Mesendoderm (in vitro differentiated cells): ENCODE results near the gene MARK1.

Source experiments
- DNase-seq: peaks from one replicate; pipeline ENCODE4 v3.0.0; 2013
- H2AK5ac ChIP-seq: 2 replicates; pipeline ENCODE4 v1.6.1; 2013; ENCODE audit warnings: low read length, inconsistent platforms
- H2BK120ac ChIP-seq: 2 replicates; pipeline ENCODE4 v1.6.1; 2013; ENCODE audit warnings: low read depth, mild to moderate bottlenecking, low read length, moderate library complexity, mixed read lengths
- H2BK15ac ChIP-seq: replicated peaks from 2 replicates; pipeline ENCODE4 v1.6.1; 2013; ENCODE audit warnings: low read depth, mild to moderate bottlenecking, moderate library complexity
- H2BK5ac ChIP-seq: 2 replicates; pipeline ENCODE4 v1.6.1; 2013; ENCODE audit warnings: low read length, inconsistent platforms
- H3K18ac ChIP-seq: 2 replicates; pipeline ENCODE4 v1.6.1; 2013; ENCODE audit warnings: mild to moderate bottlenecking, low read length, mixed read lengths
- H3K23ac ChIP-seq: one replicate; pipeline ENCODE4 v1.6.1; 2013; ENCODE audit warnings: low read length
- H3K27ac ChIP-seq: 2 replicates; pipeline ENCODE4 v1.5.1; 2013; ENCODE audit warnings: low read depth, mild to moderate bottlenecking, inconsistent platforms, low read length, moderate library complexity
- H3K27me3 ChIP-seq: 2 replicates; pipeline ENCODE4 v1.6.1; 2013; ENCODE audit warnings: low read length, control low read depth, mild to moderate bottlenecking, inconsistent platforms; ENCODE audit not compliant: insufficient read depth, poor library complexity
- H3K36me3 ChIP-seq: 2 replicates; pipeline ENCODE4 v1.6.1; 2013; ENCODE audit warnings: low read length, inconsistent platforms; ENCODE audit not compliant: control insufficient read depth, insufficient read depth
- H3K4ac ChIP-seq: one replicate; pipeline ENCODE4 v1.6.1; 2013; ENCODE audit warnings: low read depth, mild to moderate bottlenecking, low read length, moderate library complexity
- H3K4me1 ChIP-seq: 2 replicates; pipeline ENCODE4 v1.6.1; 2013; ENCODE audit warnings: low read depth, low read length, inconsistent platforms; ENCODE audit not compliant: control insufficient read depth
- H3K4me2 ChIP-seq: 2 replicates; pipeline ENCODE4 v1.6.1; 2013; ENCODE audit warnings: low read length
- H3K4me3 ChIP-seq: 2 replicates; pipeline ENCODE4 v1.5.1; 2013; ENCODE audit warnings: mild to moderate bottlenecking, low read length
- H3K56ac ChIP-seq: one replicate; pipeline ENCODE4 v1.6.1; 2013; ENCODE audit warnings: low read length
- H3K79me1 ChIP-seq: 2 replicates; pipeline ENCODE4 v1.6.1; 2013; ENCODE audit warnings: low read length, inconsistent platforms
- H3K79me2 ChIP-seq: 2 replicates; pipeline ENCODE4 v1.6.1; 2013; ENCODE audit warnings: mild to moderate bottlenecking, low read length; ENCODE audit not compliant: control insufficient read depth, insufficient read depth
- H3K9ac ChIP-seq: 2 replicates; pipeline ENCODE4 v1.6.1; 2013; ENCODE audit warnings: low read length, inconsistent platforms
- H4K5ac ChIP-seq: one replicate; pipeline ENCODE4 v1.6.1; 2013; ENCODE audit warnings: low read length
- H4K8ac ChIP-seq: one replicate; pipeline ENCODE4 v1.6.1; 2013; ENCODE audit warnings: low read depth, mild to moderate bottlenecking, control low read depth, low read length, moderate library complexity
- WGBS: extraction: QIAGEN DNeasy Blood & Tissue Kit; methylation state at CpG from one replicate; pipeline ENCODE4 v1.1.7; 2013; ENCODE audit warnings: low lambda C conversion rate, missing lambda C conversion rate; ENCODE audit not compliant: insufficient coverage; ENCODE audit errors: extremely low coverage; 5-methylcytosine and 5-hydroxymethylcytosine counted together

The MARK1 gene

GRCh38 chr1:220655961-220656740 lies 128.2 kb downstream of the MARK1 start:
- no peaks in the 10 kb centered on the region for H3K27me3 ChIP-seq
- no peaks in the 10 kb centered on the region for H3K36me3 ChIP-seq
- H3K79me2 ChIP-seq: no peaks in the 10 kb centered on the region
- H3K23ac ChIP-seq: no peak overlapping the region
- no peak overlapping the region for H2BK120ac ChIP-seq
- no peak overlapping the region for H3K4me3 ChIP-seq
- H3K79me1 ChIP-seq: no peaks in the 10 kb centered on the region
- no peak overlapping the region for H4K8ac ChIP-seq
- no peak overlapping the region for H3K18ac ChIP-seq
- no peak overlapping the region for H3K9ac ChIP-seq
- no peak overlapping the region for H3K27ac ChIP-seq
- no peak overlapping the region for H3K56ac ChIP-seq
- H2AK5ac ChIP-seq: no peak overlapping the region
- no peak for DNase-seq
- H3K4ac ChIP-seq: no peak overlapping the region
- H2BK15ac ChIP-seq: no peak overlapping the region
- no peak overlapping the region for H4K5ac ChIP-seq
- H2BK5ac ChIP-seq: no peak overlapping the region
- H3K4me1 ChIP-seq: no peaks in the 10 kb centered on the region
- no peak overlapping the region for H3K4me2 ChIP-seq

GRCh38 chr1:220666349-220666748 lies 138.4 kb downstream of the MARK1 start:
- Histone ChIP-seq H3K18ac (no peak overlapping the region), H3K79me2 (no peaks in the 10 kb centered on the region), H3K4me2 (no peak overlapping the region), H3K4ac (no peak overlapping the region), H3K23ac (no peak overlapping the region), H3K56ac (no peak overlapping the region), H3K79me1 (no peaks in the 10 kb centered on the region), H3K27me3 (no peaks in the 10 kb centered on the region), H2AK5ac (no peak overlapping the region), H2BK5ac (no peak overlapping the region), H2BK15ac (no peak overlapping the region), H4K5ac (no peak overlapping the region), H3K4me1 (no peaks in the 10 kb centered on the region), H3K9ac (no peak overlapping the region), H2BK120ac (no peak overlapping the region), H3K27ac (no peak overlapping the region), H3K36me3 (no peaks in the 10 kb centered on the region), H3K4me3 (no peak overlapping the region), H4K8ac (no peak overlapping the region)
- no CpG with 5 or more reads among the region's 3 CpGs for WGBS
- no peak for DNase-seq

GRCh38 chr1:220669005-220669404 lies 141.1 kb downstream of the MARK1 start:
- Histone ChIP-seq H2BK120ac (no peak overlapping the region), H3K79me1 (no peaks in the 10 kb centered on the region), H3K4ac (no peak overlapping the region), H3K27me3 (no peaks in the 10 kb centered on the region), H4K8ac (no peak overlapping the region), H2BK15ac (no peak overlapping the region), H3K18ac (no peak overlapping the region), H3K79me2 (no peaks in the 10 kb centered on the region), H3K4me2 (no peak overlapping the region), H3K4me3 (no peak overlapping the region), H2BK5ac (no peak overlapping the region), H3K36me3 (no peaks in the 10 kb centered on the region), H3K23ac (no peak overlapping the region), H4K5ac (no peak overlapping the region), H2AK5ac (no peak overlapping the region), H3K4me1 (no peaks in the 10 kb centered on the region), H3K9ac (no peak overlapping the region), H3K56ac (no peak overlapping the region), H3K27ac (no peak overlapping the region)
- no CpG with 5 or more reads among the region's 1 CpG for WGBS
- no peak for DNase-seq

GRCh38 chr1:220670365-220670764 lies 142.4 kb downstream of the MARK1 start:
- Histone ChIP-seq H2AK5ac (no peak overlapping the region), H3K9ac (no peak overlapping the region), H3K79me1 (no peaks in the 10 kb centered on the region), H2BK15ac (no peak overlapping the region), H2BK120ac (no peak overlapping the region), H3K4ac (no peak overlapping the region), H2BK5ac (no peak overlapping the region), H4K8ac (no peak overlapping the region), H3K27ac (no peak overlapping the region), H3K4me1 (no peaks in the 10 kb centered on the region), H3K4me2 (no peak overlapping the region), H4K5ac (no peak overlapping the region), H3K27me3 (no peaks in the 10 kb centered on the region), H3K56ac (no peak overlapping the region), H3K36me3 (no peaks in the 10 kb centered on the region), H3K79me2 (no peaks in the 10 kb centered on the region), H3K23ac (no peak overlapping the region), H3K4me3 (no peak overlapping the region), H3K18ac (no peak overlapping the region)
- no peak for DNase-seq

- H3K23ac ChIP-seq: no peak overlapping the region
- H3K18ac ChIP-seq: no peak overlapping the region
- no peak overlapping the region for H2BK5ac ChIP-seq
- no peaks in the 10 kb centered on the region for H3K4me1 ChIP-seq
- no peak overlapping the region for H3K4me3 ChIP-seq
- H3K4me2 ChIP-seq: no peak overlapping the region
- no peaks in the 10 kb centered on the region for H3K36me3 ChIP-seq
- H2BK15ac ChIP-seq: no peak overlapping the region
- no peak for DNase-seq
- no CpG with 5 or more reads among the region's 1 CpG for WGBS
- H3K27ac ChIP-seq: no peak overlapping the region
- no peak overlapping the region for H3K4ac ChIP-seq
- H4K8ac ChIP-seq: no peak overlapping the region
- no peaks in the 10 kb centered on the region for H3K79me2 ChIP-seq
- H3K27me3 ChIP-seq: no peaks in the 10 kb centered on the region
- no peak overlapping the region for H3K56ac ChIP-seq
- H2AK5ac ChIP-seq: no peak overlapping the region
- H4K5ac ChIP-seq: no peak overlapping the region
- no peak overlapping the region for H3K9ac ChIP-seq
- H3K79me1 ChIP-seq: no peaks in the 10 kb centered on the region
- H2BK120ac ChIP-seq: no peak overlapping the region
Observed at GRCh38 chr1:220673921-220674320, 146.0 kb downstream of the MARK1 start.

GRCh38 chr1:220677251-220677650 lies 149.3 kb downstream of the MARK1 start:
- no peak overlapping the region for H2AK5ac ChIP-seq
- no peak overlapping the region for H3K4me2 ChIP-seq
- no peak overlapping the region for H3K4ac ChIP-seq
- no peak overlapping the region for H2BK120ac ChIP-seq
- no peak overlapping the region for H3K27ac ChIP-seq
- H3K18ac ChIP-seq: no peak overlapping the region
- no peak overlapping the region for H4K5ac ChIP-seq
- H2BK15ac ChIP-seq: no peak overlapping the region
- no peak overlapping the region for H3K56ac ChIP-seq
- no peak overlapping the region for H2BK5ac ChIP-seq
- no peaks in the 10 kb centered on the region for H3K27me3 ChIP-seq
- H3K79me2 ChIP-seq: no peaks in the 10 kb centered on the region
- DNase-seq: no peak
- H4K8ac ChIP-seq: no peak overlapping the region
- no peaks in the 10 kb centered on the region for H3K79me1 ChIP-seq
- no peak overlapping the region for H3K4me3 ChIP-seq
- no peaks in the 10 kb centered on the region for H3K4me1 ChIP-seq
- no peak overlapping the region for H3K23ac ChIP-seq
- H3K36me3 ChIP-seq: no peaks in the 10 kb centered on the region
- no CpG with 5 or more reads among the region's 2 CpGs for WGBS
- H3K9ac ChIP-seq: no peak overlapping the region
